ENCODE data around the gene COL23A1.

DNA sequence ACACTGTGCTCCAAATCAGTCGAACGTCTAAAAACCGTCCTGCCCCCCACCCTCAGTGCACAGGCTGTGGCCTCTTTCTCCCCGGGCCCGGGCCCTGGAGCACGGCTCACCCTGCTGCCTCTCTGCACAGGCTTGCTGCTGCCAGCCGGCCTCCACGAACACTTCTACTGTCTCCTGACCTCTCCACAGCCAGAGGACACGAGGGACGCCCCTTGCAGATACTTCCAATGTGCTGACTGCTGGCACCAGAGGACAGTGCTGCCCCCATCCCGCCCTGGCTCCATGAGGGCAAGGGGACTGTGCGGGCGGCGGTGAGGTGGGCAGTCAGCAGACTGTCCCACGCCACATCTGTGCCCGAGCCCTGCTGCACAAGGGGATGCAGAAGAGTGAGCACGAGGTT lies 174.8 kb downstream of the COL23A1 start:
- TF ChIP-seq CTCF (conservative IDR thresholded peaks at IDR 0.05; ENCODE audit: low read depth in 2 of 2): no peak
- no peak for TF ChIP-seq REST (IDR thresholded peaks at IDR 0.05; ENCODE audit: unreplicated experiment)
- no peak for TF ChIP-seq EZH2phosphoT487 (IDR thresholded peaks at IDR 0.05; ENCODE audit: unreplicated experiment)
- TF ChIP-seq EZH2 (IDR thresholded peaks at IDR 0.05; ENCODE audit: low read depth, unreplicated experiment): no peak
- no peak for TF ChIP-seq POLR2AphosphoS5 (IDR thresholded peaks at IDR 0.05; ENCODE audit: low read depth)

Measured in GM23338 (cell line).